ENCODE data around the gene BACE2.
"Not testable (repeated sequence)": the region's sequence is repeated elsewhere in the genome, so short reads cannot be mapped to it uniquely, and the experiment has no call there.

The BACE2 gene

GRCh38 chr21:41277846-41278245, 109.9 kb downstream of the BACE2 start:
- DNase-seq (ENCODE audit: low spot score): no peak

- DNase-seq (ENCODE audit: low spot score): no peak
Measured at GRCh38 chr21:41280115-41280919, 112.4 kb downstream of the BACE2 start.

GRCh38 chr21:41282412-41282811, 114.5 kb downstream of the BACE2 start:
- DNase-seq (ENCODE audit: low spot score): no peak

GRCh38 chr21:41283211-41283818, 115.4 kb downstream of the BACE2 start:
- peak; percentile 22 for DNase-seq (ENCODE audit: low spot score)

- no peak for DNase-seq (ENCODE audit: low spot score)
Measured at GRCh38 chr21:41289431-41289830, 121.5 kb downstream of the BACE2 start.

GRCh38 chr21:41290106-41290799, 122.3 kb downstream of the BACE2 start:
- DNase-seq (ENCODE audit: low spot score): no peak

GRCh38 chr21:41294548-41295231, 126.7 kb downstream of the BACE2 start:
- no peak for DNase-seq (ENCODE audit: low spot score)

GRCh38 chr21:41295721-41296254, 127.8 kb downstream of the BACE2 start:
- DNase-seq (ENCODE audit: low spot score): no peak

- DNase-seq (ENCODE audit: low spot score): no peak
Measured at GRCh38 chr21:41302976-41303375, 135.0 kb downstream of the BACE2 start.

- no peak for DNase-seq (ENCODE audit: low spot score)
Measured at GRCh38 chr21:41304068-41304720, 136.2 kb downstream of the BACE2 start.

- DNase-seq (ENCODE audit: low spot score): no peak
Measured at GRCh38 chr21:41307219-41307618, 139.3 kb downstream of the BACE2 start.

GRCh38 chr21:41313285-41314164, 145.6 kb downstream of the BACE2 start:
- not testable (repeated sequence) for DNase-seq (ENCODE audit: low spot score)

- DNase-seq (ENCODE audit: low spot score): no peak
Measured at GRCh38 chr21:41315726-41316125, 147.8 kb downstream of the BACE2 start.

- DNase-seq (ENCODE audit: low spot score): no peak
Measured at GRCh38 chr21:41316200-41317062, 148.5 kb downstream of the BACE2 start, which contains the start of gene FAM3B. Gene FAM3B, plus strand, starts transcription at chr21:41316801. Its CDS starts 79 bp downstream, at chr21:41316880.

- DNase-seq (ENCODE audit: low spot score): no peak
Measured at GRCh38 chr21:41317063-41317392, 149.1 kb downstream of the BACE2 start.

- no peak for DNase-seq (ENCODE audit: low spot score)
Measured at GRCh38 chr21:41317458-41317857, 149.5 kb downstream of the BACE2 start.

- no peak for DNase-seq (ENCODE audit: low spot score)
Measured at GRCh38 chr21:41318218-41318617, 150.3 kb downstream of the BACE2 start.

GRCh38 chr21:41319273-41319672, 151.3 kb downstream of the BACE2 start:
- DNase-seq (ENCODE audit: low spot score): no peak

- DNase-seq (ENCODE audit: low spot score): no peak
Measured at GRCh38 chr21:41321211-41321907, 153.4 kb downstream of the BACE2 start.
